MCF 10A (cell line): ENCODE measurements around the gene CNN2. TPM values are rescaled to one million over a fixed set of nuclear protein-coding genes. Genes with fewer than 3 reads are reported as not detected.

ENCODE experiments used
- BruUV-seq: library from RNA; stranded (reverse); fragments of 400-500 nt; replicated peaks from 2 replicates; lab custom pipeline; 2021; lab: Mats Ljungman, UMichigan
- CTCF ChIA-PET: fragments of 300-600 bp; sonication (Branson Sonifier 250); formaldehyde crosslinking; extraction: SDS; loops from one replicate; lab custom pipeline; 2021; ENCODE audit warnings: antibody characterized with exemption, inconsistent platforms; lab: Yijun Ruan, JAX
- POLR2A ChIA-PET: fragments of 300-600, 350-650 bp; sonication (Branson Sonifier 250); formaldehyde crosslinking; extraction: SDS; loops from one replicate; lab custom pipeline; 2020; ENCODE audit warnings: antibody characterized with exemption, inconsistent platforms; lab: Yijun Ruan, JAX
- DNase-seq: peaks from one replicate; pipeline ENCODE4 v3.0.0-alpha.2; 2018; ENCODE audit not compliant: unreplicated experiment
- H3K27ac Mint-ChIP-seq: one replicate; pipeline ENCODE4 v1.8.0; 2022; ENCODE audit warnings: mild to moderate bottlenecking, low read depth, mixed read lengths; ENCODE audit not compliant: unreplicated experiment
- H3K27me3 Mint-ChIP-seq: one replicate; pipeline ENCODE4 v1.8.0; 2022; ENCODE audit warnings: mixed read lengths; ENCODE audit not compliant: insufficient read depth, unreplicated experiment
- H3K36me3 Mint-ChIP-seq: one replicate; pipeline ENCODE4 v1.8.0; 2022; ENCODE audit warnings: mild to moderate bottlenecking, moderate library complexity, mixed read lengths; ENCODE audit not compliant: insufficient read depth, unreplicated experiment
- H3K4me1 Mint-ChIP-seq: one replicate; pipeline ENCODE4 v1.8.0; 2022; ENCODE audit warnings: mixed read lengths; ENCODE audit not compliant: insufficient read depth, unreplicated experiment
- H3K4me3 Mint-ChIP-seq: one replicate; pipeline ENCODE4 v1.8.0; 2022; ENCODE audit warnings: mild to moderate bottlenecking, moderate library complexity, mixed read lengths; ENCODE audit not compliant: unreplicated experiment
- H3K9me3 Mint-ChIP-seq: one replicate; pipeline ENCODE4 v1.8.0; 2022; ENCODE audit warnings: mixed read lengths; ENCODE audit not compliant: unreplicated experiment
- intact Hi-C: fragments of 100-400 bp; cut with micrococcal nuclease; formaldehyde crosslinking; loops from 2 replicates; pipeline ENCODE4 v1.14.1; 2022
- total RNA-seq: library from RNA; stranded (reverse); gene quantifications from 2 replicates; pipeline ENCODE4 v1.2.3, GENCODE V29; 2022
- TF ChIP-seq, protein P1 (sequence below): fragments of 200-600 bp; IDR thresholded peaks from one replicate; pipeline ENCODE4 v1.8.0; 2022; ENCODE audit warnings: antibody characterized with exemption, mild to moderate bottlenecking; ENCODE audit not compliant: unreplicated experiment

CNN2 gene
- total RNA-seq, 1 experiment from 2014 or later: 166 TPM

DNA sequence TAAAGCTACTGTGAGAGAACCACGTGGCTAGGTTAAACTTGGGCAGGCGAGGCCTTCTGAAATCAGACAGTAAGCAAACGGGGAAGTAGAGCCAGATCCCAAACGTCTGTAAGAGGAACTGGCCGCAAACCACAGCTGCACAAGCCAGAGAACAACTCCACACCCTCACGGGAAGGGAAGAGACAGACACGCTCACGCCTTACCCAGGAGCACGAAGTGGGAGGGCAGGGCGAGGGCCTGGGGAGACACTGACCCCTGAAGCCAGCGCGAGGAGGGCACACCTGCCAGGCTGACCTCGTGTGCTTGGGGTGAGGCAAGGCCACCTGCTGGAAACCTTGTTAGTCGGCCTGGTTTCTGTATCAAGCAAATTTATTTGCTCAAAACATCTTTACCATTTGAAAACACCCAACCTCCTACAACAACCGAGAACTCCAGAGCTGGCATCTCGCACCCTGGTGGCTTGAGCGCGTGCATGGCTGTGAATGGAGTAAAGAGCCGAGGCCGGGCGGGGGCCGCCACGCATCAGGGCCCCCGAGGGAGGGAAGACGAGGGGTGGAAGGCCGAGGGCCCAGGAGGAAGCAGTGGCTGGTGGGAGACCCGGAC lies 61.5 kb downstream of the CNN2 start:
- Mint-ChIP-seq H3K4me1 (no peaks in the 10 kb centered on the region), H3K27ac (peak overlapping the region; percentile 49), H3K27me3 (no peaks in the 10 kb centered on the region), H3K9me3 (no peaks in the 10 kb centered on the region), H3K36me3 (peaks cover 48% of the 10 kb centered on the region), H3K4me3 (no peak overlapping the region)
- TF ChIP-seq, protein P1, sequence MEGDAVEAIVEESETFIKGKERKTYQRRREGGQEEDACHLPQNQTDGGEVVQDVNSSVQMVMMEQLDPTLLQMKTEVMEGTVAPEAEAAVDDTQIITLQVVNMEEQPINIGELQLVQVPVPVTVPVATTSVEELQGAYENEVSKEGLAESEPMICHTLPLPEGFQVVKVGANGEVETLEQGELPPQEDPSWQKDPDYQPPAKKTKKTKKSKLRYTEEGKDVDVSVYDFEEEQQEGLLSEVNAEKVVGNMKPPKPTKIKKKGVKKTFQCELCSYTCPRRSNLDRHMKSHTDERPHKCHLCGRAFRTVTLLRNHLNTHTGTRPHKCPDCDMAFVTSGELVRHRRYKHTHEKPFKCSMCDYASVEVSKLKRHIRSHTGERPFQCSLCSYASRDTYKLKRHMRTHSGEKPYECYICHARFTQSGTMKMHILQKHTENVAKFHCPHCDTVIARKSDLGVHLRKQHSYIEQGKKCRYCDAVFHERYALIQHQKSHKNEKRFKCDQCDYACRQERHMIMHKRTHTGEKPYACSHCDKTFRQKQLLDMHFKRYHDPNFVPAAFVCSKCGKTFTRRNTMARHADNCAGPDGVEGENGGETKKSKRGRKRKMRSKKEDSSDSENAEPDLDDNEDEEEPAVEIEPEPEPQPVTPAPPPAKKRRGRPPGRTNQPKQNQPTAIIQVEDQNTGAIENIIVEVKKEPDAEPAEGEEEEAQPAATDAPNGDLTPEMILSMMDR: no peak
- DNase-seq: no peak
- intact Hi-C loops: no loop called here
- TSS peak; percentile 24 for BruUV-seq
- POLR2A ChIA-PET: interaction anchor here (0.5 to 1.4 kb wide), 2 partner anchors 9 to 17 kb away, joined by 3 to 5 read pairs; no protein-coding TSS in a partner anchor
- CTCF ChIA-PET: interaction anchor here (0.5 to 0.7 kb wide), 2 partner anchors 192 to 455 kb away, joined by 4 to 5 read pairs; no protein-coding TSS in a partner anchor

DNA sequence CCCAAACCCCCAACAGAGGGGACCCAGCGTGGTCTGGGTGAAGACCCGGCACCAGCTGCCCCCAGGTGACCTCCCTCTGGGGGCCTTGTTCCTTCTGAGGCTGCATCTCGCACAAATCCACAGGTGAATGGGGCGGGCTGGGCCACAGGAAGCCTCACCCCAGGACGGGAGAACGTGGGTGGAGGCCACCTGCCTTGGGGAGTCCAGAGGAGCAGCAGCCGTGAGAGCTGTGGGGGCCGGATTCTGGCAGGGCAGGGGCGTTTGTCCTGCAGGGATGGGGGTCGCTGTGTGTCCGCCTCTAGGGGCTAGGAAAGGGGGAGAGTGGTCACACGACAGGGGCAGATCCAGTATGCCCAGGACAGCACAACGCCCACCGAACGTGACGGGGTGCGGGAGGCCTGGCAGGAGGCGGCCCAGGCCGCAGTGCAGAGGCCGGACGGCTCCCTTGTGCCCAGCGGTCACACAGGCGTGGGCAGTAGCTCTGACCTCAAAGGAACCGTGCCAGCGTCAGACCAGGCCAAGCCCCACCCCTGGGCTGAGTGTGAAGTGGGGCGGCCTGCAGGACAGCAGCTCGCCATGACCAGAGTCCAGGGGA lies 62.1 kb downstream of the CNN2 start:
- CTCF ChIA-PET: interaction anchor here (0.7 kb wide), 1 partner anchor 454 kb away, joined by 4 read pairs; no protein-coding TSS in a partner anchor
- no peak for DNase-seq
- POLR2A ChIA-PET: interaction anchor here (0.5 to 0.6 kb wide), 2 partner anchors 10 to 13 kb away, joined by 3 read pairs; no protein-coding TSS in a partner anchor
- Mint-ChIP-seq H3K4me1 (peaks cover 6% of the 10 kb centered on the region), H3K9me3 (no peaks in the 10 kb centered on the region), H3K4me3 (no peak overlapping the region), H3K36me3 (peaks cover 50% of the 10 kb centered on the region), H3K27ac (no peak overlapping the region), H3K27me3 (no peaks in the 10 kb centered on the region)
- TF ChIP-seq, protein P1: no peak
- intact Hi-C loops: no loop called here
- BruUV-seq: no TSS peak

Other genes starting within 250 kb of the CNN2 start
- 348 and 431 TPM in 2 replicates for gene PTBP1, start 229.2 kb upstream of the CNN2 start, total RNA-seq
- not detected in 2 replicates for gene PLPPR3, start 204.7 kb upstream of the CNN2 start, total RNA-seq
- gene AZU1, start 198.8 kb upstream of the CNN2 start, total RNA-seq: not detected in 2 replicates
- not detected in 2 replicates for gene PRTN3, start 185.6 kb upstream of the CNN2 start, total RNA-seq
- gene ELANE, start 174.3 kb upstream of the CNN2 start, total RNA-seq: not detected in 2 replicates
- 0.88 and 1.1 TPM in 2 replicates for gene CFD, start 166.9 kb upstream of the CNN2 start, total RNA-seq
- 52.7 and 61.0 TPM in 2 replicates for gene MED16, start 133.4 kb upstream of the CNN2 start, total RNA-seq
- not detected in 2 replicates for gene RNU6-9, start 133.1 kb upstream of the CNN2 start, total RNA-seq
- gene R3HDM4, start 113.4 kb upstream of the CNN2 start, total RNA-seq: 65.7 and 73.6 TPM in 2 replicates
- not detected in 2 replicates for gene KISS1R, start 109.3 kb upstream of the CNN2 start, total RNA-seq
- 10.2 and 13.1 TPM in 2 replicates for gene ARID3A, start 100.6 kb upstream of the CNN2 start, total RNA-seq
- gene WDR18, start 42.3 kb upstream of the CNN2 start, total RNA-seq: 81.9 and 96.7 TPM in 2 replicates
- gene GRIN3B, start 26.2 kb upstream of the CNN2 start, total RNA-seq: not detected in 2 replicates
- 130 and 146 TPM in 2 replicates for gene TMEM259, start 5.5 kb upstream of the CNN2 start, total RNA-seq
- not detected in 2 replicates for gene RNU6-2, start 5.1 kb upstream of the CNN2 start, total RNA-seq
- gene ABCA7, start 13.5 kb downstream of the CNN2 start, total RNA-seq: 10.3 and 18.2 TPM in 2 replicates
- gene ARHGAP45, start 40.6 kb downstream of the CNN2 start, total RNA-seq: 11.9 and 15.3 TPM in 2 replicates
- gene POLR2E, start 68.8 kb downstream of the CNN2 start, total RNA-seq: 184 and 201 TPM in 2 replicates
- gene GPX4, start 77.4 kb downstream of the CNN2 start, total RNA-seq: 179 and 191 TPM in 2 replicates
- 99.6 and 123 TPM in 2 replicates for gene SBNO2, start 147.7 kb downstream of the CNN2 start, total RNA-seq
- 63.1 and 65.6 TPM in 2 replicates for gene STK11, start 179.2 kb downstream of the CNN2 start, total RNA-seq
- gene CBARP, start 211.4 kb downstream of the CNN2 start, total RNA-seq: 7.0 and 8.2 TPM in 2 replicates
- 256 and 258 TPM in 2 replicates for gene ATP5F1D, start 215.1 kb downstream of the CNN2 start, total RNA-seq
- gene MIDN, start 222.0 kb downstream of the CNN2 start, total RNA-seq: 73.6 and 96.9 TPM in 2 replicates
- 316 and 362 TPM in 2 replicates for gene CIRBP, start 242.7 kb downstream of the CNN2 start, total RNA-seq
- 71.0 and 85.2 TPM in 2 replicates for gene FAM174C, start 248.9 kb downstream of the CNN2 start, total RNA-seq